Activated CD8-positive, alpha-beta T cell treated with anti-CD3 and anti-CD28 coated beads for 36 hours (primary cell): ENCODE measurements around the gene ZSCAN23. TPM values are rescaled to one million over a fixed set of nuclear protein-coding genes. Genes with fewer than 3 reads are reported as not detected.

Experiments
- ATAC-seq: fragments of 200-7000 bp; cut with Tn5 transposase; one replicate; pipeline ENCODE4 v1.10.0; 2021; ENCODE audit warnings: mild to moderate bottlenecking, moderate library complexity
- CTCF ChIA-PET: fragments of 350-600 bp; sonication (Branson Sonifier 250); formaldehyde crosslinking; loops from one replicate; lab custom pipeline; 2021; ENCODE audit warnings: antibody characterized with exemption; lab: Charles Lee
- POLR2A ChIA-PET: fragments of 350-600 bp; sonication (Branson Sonifier 250); formaldehyde crosslinking; loops from one replicate; lab custom pipeline; 2021; ENCODE audit warnings: antibody characterized with exemption; lab: Charles Lee
- DNase-seq: peaks from one replicate; pipeline ENCODE4 v3.0.0-alpha.2; 2020
- H3K27ac Mint-ChIP-seq: one replicate; pipeline ENCODE4 v1.8.0; 2021; ENCODE audit warnings: mild to moderate bottlenecking, mixed read lengths
- H3K27me3 Mint-ChIP-seq: one replicate; pipeline ENCODE4 v1.8.0; 2021; ENCODE audit warnings: mixed read lengths
- H3K36me3 Mint-ChIP-seq: one replicate; pipeline ENCODE4 v1.8.0; 2021; ENCODE audit warnings: low read depth, mixed read lengths
- H3K4me1 Mint-ChIP-seq: one replicate; pipeline ENCODE4 v1.8.0; 2021; ENCODE audit warnings: low read depth, mixed read lengths
- H3K4me3 Mint-ChIP-seq: one replicate; pipeline ENCODE4 v1.8.0; 2021; ENCODE audit warnings: mild to moderate bottlenecking, moderate library complexity, mixed read lengths
- H3K9me3 Mint-ChIP-seq: one replicate; pipeline ENCODE4 v1.8.0; 2021; ENCODE audit warnings: mixed read lengths
- intact Hi-C: fragments of 100-400 bp; cut with micrococcal nuclease; formaldehyde crosslinking; loops from one replicate; pipeline ENCODE4 v1.10.0; 2022
- total RNA-seq, 2 experiments: library from RNA; stranded (reverse); gene quantifications; one replicate each; pipeline ENCODE4 v1.2.3, GENCODE V29; 2021
- TF ChIP-seq, protein P1 (sequence below): fragments of 200-600 bp; IDR thresholded peaks from one replicate; pipeline ENCODE4 v1.8.0; 2022; ENCODE audit warnings: antibody characterized with exemption, mild to moderate bottlenecking

ZSCAN23 gene
- total RNA-seq, 2 experiments from 2014 or later: 1.1 to 1.6 TPM

DNA sequence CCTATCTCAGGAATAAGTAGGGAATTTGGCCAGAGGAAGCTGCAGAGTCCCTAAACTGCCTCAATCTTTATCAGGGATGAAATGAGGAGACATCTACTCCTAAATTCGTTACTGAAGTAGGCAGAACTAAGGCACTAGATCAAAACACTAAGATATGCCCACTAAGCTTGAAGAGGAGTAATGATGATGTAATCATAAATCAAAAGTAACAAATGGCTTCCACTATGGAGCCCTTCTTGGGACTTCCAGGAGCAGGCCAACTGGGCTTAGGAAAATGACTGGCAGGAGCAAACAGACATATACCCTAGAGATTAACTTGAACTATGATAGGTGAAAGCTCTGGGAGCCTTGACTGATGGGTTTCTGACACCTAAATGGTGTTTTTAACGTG, 59.2 kb downstream of the ZSCAN23 start:
- intact Hi-C loops: no loop called here
- Mint-ChIP-seq H3K27me3 (no peaks in the 10 kb centered on the region), H3K27ac (no peak overlapping the region), H3K9me3 (no peaks in the 10 kb centered on the region), H3K4me1 (peaks cover 32% of the 10 kb centered on the region), H3K4me3 (no peak overlapping the region), H3K36me3 (peaks cover 87% of the 10 kb centered on the region)
- no peak for DNase-seq
- TF ChIP-seq, protein P1, sequence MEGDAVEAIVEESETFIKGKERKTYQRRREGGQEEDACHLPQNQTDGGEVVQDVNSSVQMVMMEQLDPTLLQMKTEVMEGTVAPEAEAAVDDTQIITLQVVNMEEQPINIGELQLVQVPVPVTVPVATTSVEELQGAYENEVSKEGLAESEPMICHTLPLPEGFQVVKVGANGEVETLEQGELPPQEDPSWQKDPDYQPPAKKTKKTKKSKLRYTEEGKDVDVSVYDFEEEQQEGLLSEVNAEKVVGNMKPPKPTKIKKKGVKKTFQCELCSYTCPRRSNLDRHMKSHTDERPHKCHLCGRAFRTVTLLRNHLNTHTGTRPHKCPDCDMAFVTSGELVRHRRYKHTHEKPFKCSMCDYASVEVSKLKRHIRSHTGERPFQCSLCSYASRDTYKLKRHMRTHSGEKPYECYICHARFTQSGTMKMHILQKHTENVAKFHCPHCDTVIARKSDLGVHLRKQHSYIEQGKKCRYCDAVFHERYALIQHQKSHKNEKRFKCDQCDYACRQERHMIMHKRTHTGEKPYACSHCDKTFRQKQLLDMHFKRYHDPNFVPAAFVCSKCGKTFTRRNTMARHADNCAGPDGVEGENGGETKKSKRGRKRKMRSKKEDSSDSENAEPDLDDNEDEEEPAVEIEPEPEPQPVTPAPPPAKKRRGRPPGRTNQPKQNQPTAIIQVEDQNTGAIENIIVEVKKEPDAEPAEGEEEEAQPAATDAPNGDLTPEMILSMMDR: no peak
- POLR2A ChIA-PET: interaction anchor here (1.6 kb wide), 1 partner anchor 15 kb away, joined by 4 read pairs; the partner anchor contains the start of gene ZSCAN12
- CTCF ChIA-PET: interaction anchor here (1.7 kb wide), 1 partner anchor 225 kb away, joined by 3 read pairs; no protein-coding TSS in a partner anchor
- no peak for ATAC-seq

DNA sequence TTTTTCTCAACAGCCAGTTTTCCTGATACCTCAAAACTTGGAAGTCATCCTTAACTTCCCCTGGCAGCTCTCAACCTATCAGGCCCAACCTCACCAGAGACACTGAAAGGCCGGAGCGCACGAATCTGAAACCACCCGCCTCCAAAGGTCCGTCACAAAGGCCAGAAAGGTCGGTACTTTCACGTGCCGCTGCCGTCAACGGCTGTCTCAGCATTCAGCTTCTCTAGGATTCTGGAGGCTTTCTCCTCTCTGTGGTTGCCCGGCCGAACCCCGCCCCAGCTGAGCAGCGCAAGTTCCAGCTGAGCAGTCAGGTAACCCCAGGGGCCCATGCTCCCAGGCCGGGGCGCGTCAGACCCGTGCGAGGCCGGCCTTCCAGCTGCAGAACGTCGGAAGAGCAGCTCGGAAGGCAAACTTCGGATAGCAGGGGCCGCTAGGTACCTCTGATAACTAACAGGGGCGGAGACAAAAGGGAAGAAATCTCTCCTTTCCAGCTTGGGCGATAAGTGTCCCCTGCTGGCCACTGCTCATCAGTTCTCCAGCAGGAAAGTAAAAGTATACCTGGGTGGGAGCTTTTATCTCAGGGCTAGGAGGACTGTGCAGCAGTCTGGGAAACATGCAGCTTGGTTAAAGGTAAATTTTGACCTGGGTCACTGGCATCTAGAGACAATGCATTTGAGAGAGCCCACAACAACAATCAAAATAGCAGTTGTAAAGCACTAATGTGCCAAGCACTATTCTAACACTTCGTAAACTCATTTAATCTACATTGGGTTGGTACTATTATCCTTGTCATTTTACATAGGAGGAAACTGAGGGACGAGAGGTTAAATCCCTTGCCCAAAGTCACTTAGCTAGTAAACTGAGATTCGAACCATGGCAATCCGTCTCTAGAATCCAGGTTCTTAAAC, 59.8 kb downstream of the ZSCAN23 start:
- Mint-ChIP-seq H3K36me3 (peaks cover 83% of the 10 kb centered on the region), H3K9me3 (no peaks in the 10 kb centered on the region), H3K4me3 (peak overlapping the region; percentile 54), H3K27me3 (no peaks in the 10 kb centered on the region), H3K27ac (no peak overlapping the region), H3K4me1 (peaks cover 28% of the 10 kb centered on the region)
- intact Hi-C loops: no loop called here
- ChIA-PET POLR2A (interaction anchor here (0.7 to 1.6 kb wide), 3 partner anchors 13 to 64 kb away, joined by 3 to 4 read pairs (median 3); partner anchors contain the start of gene ZSCAN12), CTCF (interaction anchor here (1.2 to 1.7 kb wide), 3 partner anchors 159 to 225 kb away, joined by 3 read pairs; no protein-coding TSS in a partner anchor)
- DNase-seq (peak; percentile 55), ATAC-seq (peak; percentile 66)
- TF ChIP-seq, protein P1: no peak

Other genes with a start within 250 kb of the ZSCAN23 start
- gene ZSCAN9, start 218.2 kb downstream of the ZSCAN23 start, total RNA-seq: 1 to 10 TPM; 2.5 to 3.0 TPM
- 1 to 10 TPM; 3.5 to 3.6 TPM for gene ZKSCAN4, start 191.2 kb downstream of the ZSCAN23 start, total RNA-seq
- gene NKAPL, start 184.2 kb downstream of the ZSCAN23 start, total RNA-seq: not detected
- gene ZSCAN26, start 176.3 kb downstream of the ZSCAN23 start, total RNA-seq: 1 to 10 TPM; 3.6 to 3.8 TPM
- 1 to 10 TPM; 2.2 to 2.4 TPM for gene PGBD1, start 161.9 kb downstream of the ZSCAN23 start, total RNA-seq
- gene ZSCAN31, start 107.3 kb downstream of the ZSCAN23 start, total RNA-seq: 1 to 10 TPM; 1.6 to 2.0 TPM
- gene ZKSCAN3, start 93.5 kb downstream of the ZSCAN23 start, total RNA-seq: 1 to 10 TPM; 2.3 to 3.0 TPM
- gene ZSCAN12, start 43.7 kb downstream of the ZSCAN23 start, total RNA-seq: 1 to 10 TPM; 7.1 to 7.4 TPM
- not detected for gene GPX6, start 72.3 kb upstream of the ZSCAN23 start, total RNA-seq
- not detected for gene GPX5, start 82.4 kb upstream of the ZSCAN23 start, total RNA-seq